Fibroblast of lung (primary cell): ENCODE data around the gene AK1.

Experiments
- EZH2 ChIP-seq: IDR thresholded peaks from 2 replicates; pipeline ENCODE4 v1.5.1; 2012; ENCODE audit warnings: low read length, control low read depth, mild to moderate bottlenecking; ENCODE audit errors: missing control alignments
- TF ChIP-seq, protein P1 (sequence below), 2 donors: IDR thresholded peaks in 1 of 2; conservative IDR thresholded peaks in 1 of 2; 1 replicate in 1 of 2; 2 replicates in 1 of 2; pipeline ENCODE4 v1.5.1; 2011 to 2012; ENCODE audit warnings: low read length in 2 of 2, control low read depth in 1 of 2, inconsistent platforms in 1 of 2, low read depth in 1 of 2, mild to moderate bottlenecking in 1 of 2

- TF ChIP-seq, protein P1, sequence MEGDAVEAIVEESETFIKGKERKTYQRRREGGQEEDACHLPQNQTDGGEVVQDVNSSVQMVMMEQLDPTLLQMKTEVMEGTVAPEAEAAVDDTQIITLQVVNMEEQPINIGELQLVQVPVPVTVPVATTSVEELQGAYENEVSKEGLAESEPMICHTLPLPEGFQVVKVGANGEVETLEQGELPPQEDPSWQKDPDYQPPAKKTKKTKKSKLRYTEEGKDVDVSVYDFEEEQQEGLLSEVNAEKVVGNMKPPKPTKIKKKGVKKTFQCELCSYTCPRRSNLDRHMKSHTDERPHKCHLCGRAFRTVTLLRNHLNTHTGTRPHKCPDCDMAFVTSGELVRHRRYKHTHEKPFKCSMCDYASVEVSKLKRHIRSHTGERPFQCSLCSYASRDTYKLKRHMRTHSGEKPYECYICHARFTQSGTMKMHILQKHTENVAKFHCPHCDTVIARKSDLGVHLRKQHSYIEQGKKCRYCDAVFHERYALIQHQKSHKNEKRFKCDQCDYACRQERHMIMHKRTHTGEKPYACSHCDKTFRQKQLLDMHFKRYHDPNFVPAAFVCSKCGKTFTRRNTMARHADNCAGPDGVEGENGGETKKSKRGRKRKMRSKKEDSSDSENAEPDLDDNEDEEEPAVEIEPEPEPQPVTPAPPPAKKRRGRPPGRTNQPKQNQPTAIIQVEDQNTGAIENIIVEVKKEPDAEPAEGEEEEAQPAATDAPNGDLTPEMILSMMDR (conservative IDR thresholded peaks at IDR 0.05 in 1 of 2, IDR thresholded peaks at IDR 0.05 in 1 of 2; ENCODE audit: low read depth in 1 of 2, low read length in 2 of 2): no peak
- no peak for TF ChIP-seq EZH2
Observed at GRCh38 chr9:127876026-127876763, 1.3 kb downstream of the AK1 start.
